HG03439 (cell line): Measurements from ENCODE around the gene TMEM106C.

Source experiments
- ATAC-seq: cut with Tn5 transposase; IDR thresholded peaks from one replicate; pipeline ENCODE4 v1.9.1; 2021; ENCODE audit warnings: mild to moderate bottlenecking, moderate library complexity; ENCODE audit not compliant: unreplicated experiment

Gene TMEM106C, protein sequence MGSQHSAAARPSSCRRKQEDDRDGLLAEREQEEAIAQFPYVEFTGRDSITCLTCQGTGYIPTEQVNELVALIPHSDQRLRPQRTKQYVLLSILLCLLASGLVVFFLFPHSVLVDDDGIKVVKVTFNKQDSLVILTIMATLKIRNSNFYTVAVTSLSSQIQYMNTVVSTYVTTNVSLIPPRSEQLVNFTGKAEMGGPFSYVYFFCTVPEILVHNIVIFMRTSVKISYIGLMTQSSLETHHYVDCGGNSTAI

DNA sequence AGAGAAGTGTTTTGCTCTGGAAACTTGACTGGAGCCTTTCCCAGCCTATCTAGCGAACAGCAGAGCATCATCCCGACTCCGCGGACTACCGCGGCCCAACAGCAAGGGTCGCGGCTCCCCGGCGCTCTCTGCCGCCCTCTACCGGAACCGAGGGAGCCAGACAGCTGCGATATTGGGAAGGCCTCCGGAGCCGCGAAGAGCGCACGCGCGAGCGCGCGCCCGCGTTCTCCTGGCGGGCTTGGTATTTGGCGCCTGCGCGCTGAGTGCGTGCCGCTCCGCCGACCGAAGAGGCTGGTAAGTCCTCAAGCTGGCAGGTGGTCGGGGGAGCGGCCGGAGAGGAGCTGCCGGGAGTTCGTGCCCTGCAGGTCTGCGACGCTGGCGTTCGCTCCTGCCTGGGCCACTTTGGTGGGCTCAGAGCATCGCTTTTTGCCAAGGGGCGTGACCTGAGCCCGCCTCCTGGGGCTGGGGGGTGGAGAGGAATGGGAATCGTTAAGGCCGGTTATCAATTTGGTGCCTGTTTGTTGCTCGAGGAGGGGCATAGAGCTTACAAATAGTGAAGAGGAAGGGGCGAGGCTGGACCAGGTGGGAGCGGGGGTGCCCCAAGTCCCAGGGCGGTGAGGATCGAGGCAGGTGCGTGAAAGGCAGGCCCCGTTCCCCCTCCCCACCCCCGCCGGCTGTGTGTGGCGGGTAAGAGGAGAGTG lies at the start of gene TMEM106C:
TMEM106C (plus strand) TSS at position 257 of the 701 bp plus-strand sequence. CDS start 641 bp downstream, outside the sequence.
- ATAC-seq = peak; percentile 95

DNA sequence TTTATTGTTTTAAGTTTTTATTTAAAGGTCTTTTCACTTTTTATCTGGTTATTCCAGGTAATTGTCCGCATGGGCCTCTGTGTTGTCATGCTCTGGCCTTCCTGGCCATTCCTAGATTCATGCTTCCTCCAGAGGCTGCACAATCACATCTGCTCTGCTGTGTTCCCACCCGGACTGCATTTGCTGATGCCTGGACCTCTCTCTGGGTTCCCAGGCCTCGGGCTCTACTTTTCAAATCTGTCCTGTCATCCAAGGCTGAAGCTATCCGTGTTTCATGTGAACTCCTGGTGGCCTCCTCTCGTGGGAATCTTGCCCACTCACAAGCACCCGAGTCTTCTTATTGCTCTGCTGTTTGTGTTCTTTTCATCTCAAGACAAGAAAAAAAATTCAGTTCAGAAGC lies 42.5 kb upstream of the TMEM106C start:
- no peak for ATAC-seq

DNA sequence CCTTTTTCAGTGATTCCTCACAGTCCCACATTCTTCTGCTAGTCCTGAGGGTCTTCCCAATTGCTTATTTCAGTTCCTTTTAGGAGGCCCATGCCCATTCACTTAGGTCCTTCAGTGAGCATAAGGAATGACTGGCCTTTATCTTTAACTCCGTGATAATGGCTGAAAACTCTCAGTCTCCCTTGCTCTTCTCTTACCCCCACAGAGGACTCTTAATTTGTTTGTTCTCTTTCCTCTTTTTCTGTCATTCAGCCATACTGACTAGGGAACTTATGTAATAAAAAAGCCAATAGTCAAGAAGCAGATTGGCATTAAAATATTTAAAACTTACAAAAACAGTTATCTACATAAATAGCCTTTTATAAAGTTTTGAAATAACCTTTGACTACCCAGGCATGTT lies 41.5 kb upstream of the TMEM106C start:
- ATAC-seq = no peak

DNA sequence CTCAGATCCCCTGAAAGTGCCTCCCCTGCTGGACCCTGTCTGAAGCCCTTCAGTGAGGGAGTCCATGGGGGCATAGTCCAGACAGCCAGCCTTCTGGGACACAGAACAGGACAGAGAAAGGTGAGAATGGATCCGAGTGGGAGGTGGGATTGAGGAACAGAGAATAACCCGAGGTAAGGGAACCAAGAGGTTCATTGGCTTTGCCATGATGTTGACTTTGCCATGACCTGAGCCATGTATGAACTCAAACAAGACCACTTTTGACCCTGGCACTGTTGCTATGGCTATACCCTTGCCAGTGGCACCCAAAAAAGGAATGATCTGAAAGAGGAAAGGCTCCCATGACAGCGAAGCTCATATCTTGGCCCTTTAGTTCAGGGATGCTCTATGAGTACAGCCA lies 36.0 kb upstream of the TMEM106C start:
- ATAC-seq = no peak

DNA sequence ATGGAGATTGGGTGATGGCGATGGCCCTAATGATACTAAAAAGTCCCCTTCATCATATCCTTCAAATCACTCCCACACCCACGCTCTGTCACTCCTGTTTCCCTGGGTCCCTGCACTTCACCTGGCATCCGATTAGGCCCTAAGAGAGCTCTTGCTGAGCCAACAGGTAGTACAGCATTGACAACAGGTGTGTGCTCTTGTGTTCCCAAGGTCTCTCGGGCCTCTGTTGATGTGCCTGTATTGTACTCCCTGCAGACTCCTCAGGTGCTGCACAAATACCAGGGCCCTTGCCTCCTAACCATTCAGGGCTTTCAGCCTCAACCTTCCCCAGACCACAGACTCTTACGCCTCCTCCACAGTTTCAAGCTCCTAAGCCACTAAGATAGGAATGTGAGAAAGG lies 32.8 kb upstream of the TMEM106C start:
- ATAC-seq = no peak

DNA sequence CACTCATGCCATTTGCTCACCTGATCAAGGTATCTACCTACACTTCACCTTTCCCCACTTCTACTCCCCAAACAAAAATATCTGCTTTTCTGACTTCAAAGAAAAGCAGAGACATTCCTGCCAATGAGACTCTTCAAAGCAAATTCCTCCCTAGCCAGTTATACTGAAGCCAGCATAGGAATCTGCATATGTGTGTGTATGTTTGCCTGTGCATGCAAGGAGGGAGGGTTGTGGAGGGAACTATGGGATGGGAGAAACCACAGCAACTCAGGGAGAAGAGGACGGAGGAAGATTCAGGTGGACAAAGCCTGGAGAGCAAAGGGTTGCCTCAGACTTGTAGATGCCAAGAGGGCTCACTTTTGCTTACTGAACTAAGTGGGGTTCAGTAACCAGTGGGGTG lies 32.2 kb upstream of the TMEM106C start:
- no peak for ATAC-seq

DNA sequence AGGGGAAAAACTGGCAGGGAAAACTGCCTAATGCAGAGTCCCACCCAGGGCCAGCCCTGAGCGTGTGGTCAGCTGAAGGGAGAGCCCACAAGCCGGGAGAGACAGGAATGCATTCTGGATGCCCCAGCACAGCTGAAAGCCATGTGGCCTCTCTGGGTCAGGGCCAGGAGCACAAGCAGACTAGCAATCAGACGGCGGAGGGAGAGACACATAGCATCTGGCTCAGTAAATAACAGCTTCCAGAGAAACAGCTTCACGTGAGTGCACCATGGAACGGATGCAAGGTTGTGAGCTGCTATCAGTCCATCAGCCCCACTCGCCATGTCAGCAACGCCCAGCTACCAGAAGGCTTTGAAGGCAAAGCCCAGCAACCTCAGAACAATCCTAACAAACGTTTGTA lies 28.2 kb upstream of the TMEM106C start:
- ATAC-seq = no peak

DNA sequence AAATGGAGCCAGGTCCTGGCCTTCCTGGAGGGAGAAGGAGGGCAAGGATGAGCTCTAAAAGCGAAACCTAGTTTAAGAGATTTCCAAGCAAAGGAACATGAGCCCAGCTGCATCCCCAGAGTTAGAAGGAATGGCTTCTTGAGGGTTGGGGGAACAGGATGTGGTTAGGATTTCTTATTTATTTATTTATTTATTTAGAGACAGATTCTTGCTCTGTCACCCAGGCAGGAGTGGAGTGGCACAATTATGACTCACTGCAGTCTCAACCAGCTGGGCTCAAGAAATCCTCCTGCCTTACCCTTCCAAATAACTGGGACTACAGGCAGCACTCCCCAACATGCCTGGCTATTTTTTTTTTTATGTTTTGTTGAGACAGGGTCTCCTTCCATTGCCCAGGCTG lies 25.3 kb upstream of the TMEM106C start:
- no peak for ATAC-seq

DNA sequence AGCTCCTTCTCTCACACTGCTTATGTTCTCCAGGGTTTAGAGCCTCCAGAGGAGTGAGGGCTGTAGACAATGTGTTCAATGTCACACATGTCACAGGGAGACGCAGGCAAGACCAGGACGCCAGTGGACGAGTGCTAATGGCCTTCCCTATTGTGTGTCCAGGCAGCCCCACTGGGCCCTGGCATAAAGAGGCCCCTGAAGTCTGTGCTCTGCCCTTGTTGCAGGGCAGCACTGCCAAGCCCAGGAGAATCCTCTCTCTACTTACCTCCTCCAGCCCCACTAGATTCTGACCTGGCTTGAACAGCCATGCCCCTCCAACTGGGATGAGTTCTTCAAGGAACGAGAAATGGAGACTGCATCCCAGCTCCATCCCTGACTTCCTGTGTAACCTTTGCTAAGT lies 24.8 kb upstream of the TMEM106C start:
- ATAC-seq = no peak

DNA sequence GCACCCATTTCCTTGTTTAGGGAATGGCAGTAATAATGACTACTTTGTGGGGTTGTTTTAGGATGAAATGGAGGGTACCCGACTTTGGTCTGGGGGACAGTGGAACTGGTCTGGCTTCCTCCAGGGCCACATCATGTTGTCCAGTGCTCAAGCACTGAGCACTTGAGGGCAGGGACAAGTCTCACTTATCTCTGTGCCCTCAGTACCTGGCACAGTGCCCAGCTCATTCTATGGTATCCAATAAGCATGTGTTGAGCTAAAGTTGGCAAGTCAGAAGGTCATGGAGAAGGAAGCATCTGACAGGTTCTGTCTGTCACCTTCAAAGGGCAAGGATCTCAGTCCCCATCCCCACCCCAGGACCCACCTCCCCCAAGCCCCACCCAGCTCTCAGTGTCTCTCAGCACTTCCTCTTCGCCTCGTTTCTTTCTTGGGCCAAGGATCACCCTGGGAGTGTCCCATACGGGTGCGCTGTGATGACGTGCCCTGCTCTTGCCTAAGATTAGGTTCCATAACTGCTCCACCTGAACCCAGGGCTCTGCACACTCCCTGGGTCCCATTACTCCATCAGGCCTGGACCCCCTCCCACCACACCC lies 24.3 kb upstream of the TMEM106C start:
- no peak for ATAC-seq

DNA sequence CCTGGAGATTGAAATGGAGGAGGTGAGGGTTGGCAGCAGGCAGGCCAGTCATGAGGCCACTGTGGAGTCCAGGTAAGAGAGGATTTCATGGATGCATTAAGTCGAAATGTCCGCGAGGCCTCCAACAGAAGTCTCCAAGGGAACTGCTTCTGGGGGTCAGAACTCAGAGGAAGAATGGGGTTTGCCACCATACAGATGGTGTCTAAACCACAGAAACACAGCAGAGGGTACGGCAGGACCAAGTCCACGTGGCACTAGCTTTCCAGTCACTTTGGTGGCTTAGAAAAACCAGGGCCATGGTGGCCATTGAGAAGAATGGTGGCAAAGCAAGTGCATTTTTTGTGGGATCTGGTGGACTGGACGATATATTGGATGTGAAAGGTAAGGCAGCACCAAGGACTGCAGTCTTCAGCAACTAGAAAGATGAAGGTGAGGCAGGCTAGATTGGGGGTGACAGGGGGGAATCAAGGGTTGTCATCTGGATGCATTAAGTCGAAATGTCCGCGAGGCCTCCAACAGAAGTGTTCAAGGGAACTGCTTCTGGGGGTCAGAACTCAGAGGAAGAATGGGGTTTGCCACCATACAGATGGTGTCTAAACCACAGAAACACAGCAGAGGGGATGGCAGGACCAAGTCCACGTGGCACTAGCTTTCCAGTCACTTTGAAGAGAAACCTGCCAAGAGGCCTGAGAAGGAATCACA lies 22.5 kb upstream of the TMEM106C start:
- ATAC-seq = no peak

DNA sequence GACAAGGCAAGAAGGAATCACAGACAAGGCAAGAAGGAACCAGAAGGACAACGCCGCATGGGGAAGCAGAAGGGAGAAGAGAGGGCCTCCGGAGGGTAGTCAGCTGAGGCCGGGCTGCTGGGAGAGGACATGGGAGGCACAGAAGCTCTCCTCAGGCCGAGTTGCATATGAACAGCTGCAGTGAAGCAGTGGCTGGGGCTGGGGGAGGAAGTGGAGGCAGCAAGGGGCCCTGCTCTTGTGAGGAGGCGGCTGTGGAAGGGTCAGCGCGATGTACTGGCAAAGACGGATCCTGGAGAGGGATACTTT lies 22.0 kb upstream of the TMEM106C start:
- ATAC-seq = no peak

DNA sequence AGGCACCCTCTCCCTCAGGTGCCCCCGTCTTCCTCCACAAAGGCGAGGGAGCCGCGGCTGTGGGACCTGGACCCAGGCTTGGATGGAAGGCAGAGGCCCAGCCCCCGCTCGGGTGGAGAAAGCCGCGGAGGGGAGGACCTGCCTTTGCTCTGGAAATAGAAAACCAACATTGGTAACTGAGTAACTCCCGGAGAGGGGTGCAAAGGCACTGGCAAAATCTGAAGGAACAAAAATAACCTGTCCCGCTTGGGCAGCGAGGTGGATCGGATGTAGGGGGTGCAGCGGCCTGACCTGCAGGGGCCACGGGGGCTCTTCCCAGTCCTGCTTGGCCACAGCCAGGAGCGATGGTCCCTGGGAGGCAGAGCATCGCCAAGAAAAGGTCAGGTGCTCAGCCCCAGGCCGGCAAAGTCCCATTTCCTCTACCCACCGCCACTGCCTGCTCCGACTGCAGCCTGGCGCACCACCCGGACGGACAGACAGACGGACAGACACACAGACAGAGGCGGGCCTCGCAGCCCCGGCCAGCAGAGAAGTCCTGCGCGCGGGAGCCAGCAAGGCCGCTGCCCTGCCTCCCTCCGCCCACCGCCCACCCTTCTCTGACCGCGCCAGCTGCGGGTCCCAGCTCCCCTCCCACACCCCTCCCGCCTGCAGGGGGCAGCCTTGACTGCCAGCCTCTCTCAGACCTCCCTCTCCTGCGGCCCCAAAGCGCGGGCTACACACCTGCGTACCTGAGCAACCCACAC lies 21.4 kb upstream of the TMEM106C start:
- ATAC-seq = no peak

DNA sequence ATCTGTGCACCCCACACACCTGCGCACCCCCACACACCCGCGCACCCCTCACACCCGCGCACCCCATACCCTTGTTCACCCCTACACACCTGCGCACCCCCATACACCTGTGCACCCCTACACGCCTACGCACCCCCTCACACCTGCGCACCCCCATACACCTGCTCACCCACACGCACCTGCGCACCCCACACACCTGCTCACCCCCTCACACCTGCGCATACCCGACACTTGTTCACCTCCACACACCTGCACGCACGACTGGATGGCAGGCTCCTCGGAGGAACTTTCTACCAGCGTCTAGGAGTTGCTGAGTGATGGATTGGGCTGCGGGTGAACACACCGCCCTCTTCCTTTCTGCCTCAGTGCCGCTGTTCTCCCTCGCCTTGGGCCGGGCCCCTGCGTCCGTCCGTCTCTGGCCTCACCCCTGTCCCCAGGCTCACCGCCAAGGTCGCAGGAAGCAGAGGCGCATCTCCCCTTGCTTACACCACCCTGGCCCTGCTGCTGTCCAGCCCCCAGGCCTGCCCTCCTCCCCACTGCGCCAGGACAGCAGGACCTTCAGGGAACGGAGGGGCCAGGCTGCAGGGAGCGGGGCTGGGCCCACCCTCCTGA lies 20.7 kb upstream of the TMEM106C start:
- no peak for ATAC-seq

DNA sequence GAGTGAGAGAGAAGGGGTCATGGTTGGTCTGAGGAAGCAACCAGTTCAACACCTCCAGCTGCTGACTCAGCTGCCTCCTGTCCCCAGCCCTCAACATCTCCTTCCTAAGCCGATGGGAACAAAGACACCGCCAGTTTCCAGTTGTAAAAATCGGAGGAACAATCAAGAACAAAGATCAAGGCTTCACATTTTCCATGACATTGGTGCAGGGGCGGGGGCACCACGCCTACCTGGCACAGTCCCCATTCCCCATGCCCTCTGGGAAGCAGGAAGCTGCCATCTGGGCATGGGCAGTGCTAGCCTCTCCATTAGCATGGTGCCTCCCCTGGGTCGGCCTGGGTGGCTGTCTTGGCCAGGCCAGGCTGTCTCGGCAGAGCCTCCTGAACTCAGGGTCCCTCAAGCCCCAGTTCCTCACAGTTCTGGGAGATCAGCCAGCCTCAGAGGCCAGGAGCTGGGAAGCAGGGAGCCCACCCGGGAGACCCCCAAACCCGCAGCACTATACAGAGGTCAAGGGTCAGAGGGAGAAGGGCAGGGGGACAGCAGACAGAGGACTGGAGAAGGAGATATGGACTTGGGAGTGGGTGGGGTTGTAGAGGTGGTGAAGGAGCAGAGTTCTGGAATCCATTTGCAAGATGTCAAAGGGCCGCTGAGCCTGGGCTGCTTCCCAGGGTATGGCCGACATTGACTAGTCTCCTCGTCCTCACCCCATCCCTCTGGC lies 19.6 kb upstream of the TMEM106C start:
- ATAC-seq = no peak

DNA sequence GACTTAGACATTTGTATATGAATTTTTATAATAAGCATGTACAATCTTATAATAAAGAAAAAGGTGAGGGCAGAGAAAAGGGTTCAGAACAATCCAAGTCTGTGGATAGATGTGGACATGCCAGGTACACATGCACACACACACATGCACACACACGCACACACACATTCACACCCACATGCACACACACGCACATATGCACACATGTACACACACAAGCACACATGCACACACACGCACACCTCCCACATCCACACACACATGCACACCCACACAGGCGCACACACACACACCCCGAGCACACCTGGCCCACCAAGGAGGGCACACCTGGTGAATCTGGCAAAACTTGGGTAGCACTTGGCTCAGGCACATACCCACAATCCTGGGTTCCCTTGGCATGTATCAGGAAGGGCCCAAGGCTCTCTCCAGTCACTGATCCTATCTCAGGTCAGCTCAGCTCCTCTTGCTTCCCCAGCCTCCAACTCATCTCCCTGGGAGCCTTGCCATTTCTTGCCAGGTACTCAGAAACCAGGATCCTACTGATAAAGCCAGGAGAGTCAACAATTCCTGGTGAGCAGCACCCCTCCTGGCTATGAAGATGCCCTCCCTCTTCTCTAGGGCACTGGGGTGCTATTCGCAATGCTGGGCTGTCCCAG lies 18.6 kb upstream of the TMEM106C start:
- ATAC-seq = no peak

DNA sequence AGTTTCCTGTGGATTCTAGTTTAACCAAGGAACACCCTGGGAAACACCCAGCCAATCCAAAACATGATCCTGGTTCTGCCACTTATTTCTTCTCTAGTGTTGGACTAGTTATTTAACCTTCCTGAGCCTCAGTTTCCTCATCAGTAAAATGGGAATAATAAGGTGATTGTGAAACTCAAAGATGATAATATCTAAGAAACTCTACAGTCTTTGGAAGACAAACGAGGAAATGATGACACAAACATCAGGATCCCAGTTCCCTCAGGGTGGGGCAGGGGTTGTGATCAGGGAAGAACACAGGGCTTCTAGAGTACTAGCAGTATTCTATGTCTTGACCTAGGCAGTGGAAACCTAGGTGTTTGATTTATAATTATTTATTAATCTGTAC lies 18.1 kb upstream of the TMEM106C start:
- ATAC-seq = no peak

DNA sequence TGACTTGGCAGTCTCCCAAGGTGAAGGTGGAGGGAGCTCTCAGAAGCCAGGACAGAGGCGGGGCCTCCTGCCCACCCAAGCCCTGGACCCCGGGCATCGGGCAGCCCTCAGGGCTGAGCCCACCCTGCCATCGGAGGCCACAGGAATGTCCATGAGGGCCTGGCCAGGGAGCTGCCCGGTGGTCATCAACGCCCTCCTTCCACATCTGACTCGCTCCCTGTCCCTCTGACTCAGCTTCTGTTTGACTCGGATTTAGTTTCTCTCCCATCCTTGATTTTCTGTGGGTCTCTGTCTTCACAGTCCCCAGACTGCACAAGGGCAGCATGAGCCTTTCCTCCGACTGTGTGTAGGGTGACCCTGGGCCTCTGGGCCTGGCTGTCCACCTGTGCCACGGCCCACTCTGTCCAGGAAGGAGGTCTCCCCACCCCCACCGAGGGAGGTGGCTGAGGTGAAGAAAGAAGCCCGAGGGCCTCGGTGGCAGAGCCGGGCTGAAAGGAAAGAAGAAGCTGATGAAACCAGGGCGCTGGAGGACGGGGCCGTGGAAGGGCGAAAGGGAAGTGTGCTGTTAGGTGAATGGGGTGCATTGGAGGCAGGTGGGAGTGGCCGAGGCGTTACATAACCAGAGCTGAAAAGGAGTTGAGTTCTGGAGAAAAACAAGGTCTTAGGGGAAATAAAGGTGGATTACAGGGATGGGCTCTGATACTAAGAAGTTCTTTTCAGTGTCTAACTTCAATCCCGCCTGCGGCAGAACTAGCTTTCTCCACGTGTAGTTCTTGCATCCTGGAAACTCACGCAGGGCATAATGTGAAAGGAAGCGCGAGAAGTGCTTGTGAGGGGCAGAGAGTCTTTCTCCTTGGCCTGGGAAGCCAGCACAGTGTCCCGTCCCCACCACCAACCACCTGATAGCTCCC lies 16.7 kb upstream of the TMEM106C start:
- ATAC-seq = no peak

DNA sequence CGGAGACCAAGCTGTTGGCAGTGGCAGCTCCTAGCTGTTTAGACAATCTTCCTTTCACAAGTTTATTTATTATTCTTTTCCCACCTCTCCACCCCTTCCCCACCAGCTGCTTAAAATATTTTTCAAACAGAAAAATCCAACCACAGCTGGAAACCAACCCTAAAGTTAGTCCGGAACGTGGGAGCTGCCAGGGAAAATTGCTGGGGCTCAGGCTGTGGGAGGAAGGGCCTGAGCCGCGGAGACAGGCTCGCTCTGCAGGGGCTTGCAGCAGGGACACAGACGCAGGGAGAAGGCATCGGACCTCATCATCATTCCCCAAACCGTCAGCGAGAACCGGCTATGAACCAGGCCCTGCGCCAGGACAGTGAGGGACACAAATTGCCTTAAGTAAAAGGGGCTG lies 16.1 kb upstream of the TMEM106C start:
- ATAC-seq = no peak
